Testis (tissue), 2 donors: ENCODE measurements around the gene KDM4C.

Experiments used
- POLR2A ChIP-seq: fragments of 450-650 bp; IDR thresholded peaks from one replicate; pipeline ENCODE4 v1.6.1; 2017; ENCODE audit warnings: antibody characterized with exemption, mild to moderate bottlenecking, moderate library complexity
- TF ChIP-seq, protein P1 (sequence below), 3 experiments: fragments of 450-650 bp in 2 of 3; fragments of 200-600 bp in 1 of 3; sonication (generic) in 1 of 3; IDR thresholded peaks; one replicate each; pipeline ENCODE4 v1.5.1; 2016 to 2019; ENCODE audit warnings: antibody characterized with exemption in 3 of 3, mild to moderate bottlenecking in 2 of 3, moderate library complexity in 1 of 3

DNA sequence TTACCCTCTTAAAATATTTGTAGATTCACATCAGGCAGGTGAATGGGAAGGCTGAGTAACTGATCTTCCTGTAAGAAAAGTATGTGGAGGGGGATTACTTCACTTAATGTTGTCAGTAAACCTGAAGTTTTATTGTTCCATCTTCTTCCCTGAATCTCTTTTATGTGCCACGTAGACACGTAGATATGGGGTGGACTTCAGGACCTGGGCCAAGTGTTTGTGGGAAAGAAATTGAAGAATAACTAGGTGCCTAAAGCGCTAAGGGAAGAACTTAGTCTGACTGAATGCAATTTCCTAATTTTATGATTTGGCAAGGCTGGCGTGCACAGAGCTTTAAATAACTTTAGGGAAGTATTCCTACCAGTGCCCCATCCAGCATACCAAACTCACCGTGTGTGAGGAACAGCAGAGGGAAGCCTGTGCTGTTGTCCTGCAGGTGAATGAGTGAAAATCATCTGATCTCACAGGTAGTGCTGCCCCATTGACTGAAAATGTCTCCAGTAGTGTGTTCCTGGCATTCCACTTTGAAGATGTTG, 323.4 kb downstream of the KDM4C start:
- TF ChIP-seq, protein P1, sequence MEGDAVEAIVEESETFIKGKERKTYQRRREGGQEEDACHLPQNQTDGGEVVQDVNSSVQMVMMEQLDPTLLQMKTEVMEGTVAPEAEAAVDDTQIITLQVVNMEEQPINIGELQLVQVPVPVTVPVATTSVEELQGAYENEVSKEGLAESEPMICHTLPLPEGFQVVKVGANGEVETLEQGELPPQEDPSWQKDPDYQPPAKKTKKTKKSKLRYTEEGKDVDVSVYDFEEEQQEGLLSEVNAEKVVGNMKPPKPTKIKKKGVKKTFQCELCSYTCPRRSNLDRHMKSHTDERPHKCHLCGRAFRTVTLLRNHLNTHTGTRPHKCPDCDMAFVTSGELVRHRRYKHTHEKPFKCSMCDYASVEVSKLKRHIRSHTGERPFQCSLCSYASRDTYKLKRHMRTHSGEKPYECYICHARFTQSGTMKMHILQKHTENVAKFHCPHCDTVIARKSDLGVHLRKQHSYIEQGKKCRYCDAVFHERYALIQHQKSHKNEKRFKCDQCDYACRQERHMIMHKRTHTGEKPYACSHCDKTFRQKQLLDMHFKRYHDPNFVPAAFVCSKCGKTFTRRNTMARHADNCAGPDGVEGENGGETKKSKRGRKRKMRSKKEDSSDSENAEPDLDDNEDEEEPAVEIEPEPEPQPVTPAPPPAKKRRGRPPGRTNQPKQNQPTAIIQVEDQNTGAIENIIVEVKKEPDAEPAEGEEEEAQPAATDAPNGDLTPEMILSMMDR (IDR thresholded peaks at IDR 0.05), result no peak
- no peak for TF ChIP-seq POLR2A
